ENCODE results near the gene SMYD4. TPM values are rescaled to one million over a fixed set of nuclear protein-coding genes. Genes with fewer than 3 reads are reported as not detected.
A peak's percentile ranks its signal among the peaks of the same experiment; 100 is the strongest.

Gene SMYD4
- total and polyA plus RNA-seq, 2 donors (not counting 1 experiment from before 2014, with no cell fraction given), result 5.1 to 11.6 TPM

GRCh38 chr17:1830288-1830687 lies 586 bp upstream of the SMYD4 start:
- H3K4me3 ChIP-seq (replicated peaks in 1 of 4; ENCODE audit: control extremely low read depth in 1 of 4, insufficient read depth in 1 of 4, low read depth in 3 of 4, low read length in 4 of 4), result peak overlapping the region; percentile 75 to 93 (median 82)
- peak overlapping the region; percentile 74 for H3K9ac ChIP-seq (ENCODE audit: insufficient read depth, low read length)
- H3K4me2 ChIP-seq (ENCODE audit: extremely low read depth, insufficient read depth, low read length), result peak overlapping the region; percentile 97
- peaks cover 40% of the 10 kb centered on the region for H3K79me2 ChIP-seq (ENCODE audit: control insufficient read depth, insufficient read depth, low read length)
- H3K36me3 ChIP-seq (ENCODE audit: control insufficient read depth, insufficient read depth, low read length), result no peaks in the 10 kb centered on the region
- peak overlapping the region; percentile 52 for H2AFZ ChIP-seq (ENCODE audit: low read length)
- DNase-seq (ENCODE audit: low read depth in 2 of 2), result peak; percentile 3 to 4
- H3K27me3 ChIP-seq (ENCODE audit: control insufficient read depth, insufficient read depth, low read length), result no peaks in the 10 kb centered on the region
- H3K4me1 ChIP-seq (ENCODE audit: control insufficient read depth, extremely low read depth, insufficient read depth, low read length), result no peaks in the 10 kb centered on the region
- no peaks in the 10 kb centered on the region for H4K20me1 ChIP-seq (ENCODE audit: control insufficient read depth, extremely low read depth, insufficient read depth, low read length)
- H3K9me3 ChIP-seq (ENCODE audit: control insufficient read depth, insufficient read depth, low read depth, low read length), result no peaks in the 10 kb centered on the region
- H3K27ac ChIP-seq (ENCODE audit: insufficient read depth, low read length), result peak overlapping the region; percentile 30
- no peak for TF ChIP-seq EZH2 (IDR thresholded peaks at IDR 0.05; ENCODE audit: low read length, missing control alignments)
- TF ChIP-seq CTCF (conservative IDR thresholded peaks at IDR 0.05 in 1 of 2, IDR thresholded peaks at IDR 0.05 in 1 of 2; ENCODE audit: low read depth in 1 of 2, low read length in 2 of 2), result no peak

- Histone ChIP-seq H3K9ac (ENCODE audit: insufficient read depth, low read length) (peak overlapping the region; percentile 74), H3K4me1 (ENCODE audit: control insufficient read depth, extremely low read depth, insufficient read depth, low read length) (no peaks in the 10 kb centered on the region), H3K27me3 (ENCODE audit: control insufficient read depth, insufficient read depth, low read length) (no peaks in the 10 kb centered on the region), H3K79me2 (ENCODE audit: control insufficient read depth, insufficient read depth, low read length) (peaks cover 31% of the 10 kb centered on the region), H3K9me3 (ENCODE audit: control insufficient read depth, insufficient read depth, low read depth, low read length) (no peaks in the 10 kb centered on the region), H3K36me3 (ENCODE audit: control insufficient read depth, insufficient read depth, low read length) (no peaks in the 10 kb centered on the region), H3K27ac (ENCODE audit: insufficient read depth, low read length) (peak overlapping the region; percentile 64), H4K20me1 (ENCODE audit: control insufficient read depth, extremely low read depth, insufficient read depth, low read length) (no peaks in the 10 kb centered on the region), H3K4me2 (ENCODE audit: extremely low read depth, insufficient read depth, low read length) (peak overlapping the region; percentile 91), H3K4me3 (replicated peaks in 1 of 4; ENCODE audit: control extremely low read depth in 1 of 4, insufficient read depth in 1 of 4, low read depth in 3 of 4, low read length in 4 of 4) (peak overlapping the region; percentile 75 to 90 (median 82)), H2AFZ (ENCODE audit: low read length) (peak overlapping the region; percentile 13)
- TF ChIP-seq EZH2 (IDR thresholded peaks at IDR 0.05; ENCODE audit: low read length, missing control alignments), result no peak
- peak; percentile 5 to 11 for DNase-seq (ENCODE audit: low read depth in 2 of 2)
Measured at GRCh38 chr17:1829216-1829591, 498 bp downstream of the SMYD4 start.

- H3K4me3 ChIP-seq (replicated peaks in 1 of 4; ENCODE audit: control extremely low read depth in 1 of 4, insufficient read depth in 1 of 4, low read depth in 3 of 4, low read length in 4 of 4), result no peak overlapping the region
- no peaks in the 10 kb centered on the region for H3K79me2 ChIP-seq (ENCODE audit: control insufficient read depth, insufficient read depth, low read length)
- peak in 1 of 2 donors; percentile 25 for DNase-seq (ENCODE audit: low read depth in 2 of 2)
- H3K27ac ChIP-seq (ENCODE audit: insufficient read depth, low read length), result no peak overlapping the region
- H3K4me1 ChIP-seq (ENCODE audit: control insufficient read depth, extremely low read depth, insufficient read depth, low read length), result no peaks in the 10 kb centered on the region
- H3K4me2 ChIP-seq (ENCODE audit: extremely low read depth, insufficient read depth, low read length), result no peak overlapping the region
- no peak overlapping the region for H2AFZ ChIP-seq (ENCODE audit: low read length)
- H3K27me3 ChIP-seq (ENCODE audit: control insufficient read depth, insufficient read depth, low read length), result no peaks in the 10 kb centered on the region
- no peaks in the 10 kb centered on the region for H3K36me3 ChIP-seq (ENCODE audit: control insufficient read depth, insufficient read depth, low read length)
- TF ChIP-seq EZH2 (IDR thresholded peaks at IDR 0.05; ENCODE audit: low read length, missing control alignments) (no peak), CTCF (conservative IDR thresholded peaks at IDR 0.05 in 1 of 2, IDR thresholded peaks at IDR 0.05 in 1 of 2; ENCODE audit: low read depth in 1 of 2, low read length in 2 of 2) (no peak)
- H4K20me1 ChIP-seq (ENCODE audit: control insufficient read depth, extremely low read depth, insufficient read depth, low read length), result no peaks in the 10 kb centered on the region
- H3K9me3 ChIP-seq (ENCODE audit: control insufficient read depth, insufficient read depth, low read depth, low read length), result no peaks in the 10 kb centered on the region
- H3K9ac ChIP-seq (ENCODE audit: insufficient read depth, low read length), result no peak overlapping the region
Measured at GRCh38 chr17:1820528-1821252, 9.0 kb downstream of the SMYD4 start.

All from fibroblast of lung (primary cell).